Measurements from ENCODE around the gene ZBTB24.

DNA sequence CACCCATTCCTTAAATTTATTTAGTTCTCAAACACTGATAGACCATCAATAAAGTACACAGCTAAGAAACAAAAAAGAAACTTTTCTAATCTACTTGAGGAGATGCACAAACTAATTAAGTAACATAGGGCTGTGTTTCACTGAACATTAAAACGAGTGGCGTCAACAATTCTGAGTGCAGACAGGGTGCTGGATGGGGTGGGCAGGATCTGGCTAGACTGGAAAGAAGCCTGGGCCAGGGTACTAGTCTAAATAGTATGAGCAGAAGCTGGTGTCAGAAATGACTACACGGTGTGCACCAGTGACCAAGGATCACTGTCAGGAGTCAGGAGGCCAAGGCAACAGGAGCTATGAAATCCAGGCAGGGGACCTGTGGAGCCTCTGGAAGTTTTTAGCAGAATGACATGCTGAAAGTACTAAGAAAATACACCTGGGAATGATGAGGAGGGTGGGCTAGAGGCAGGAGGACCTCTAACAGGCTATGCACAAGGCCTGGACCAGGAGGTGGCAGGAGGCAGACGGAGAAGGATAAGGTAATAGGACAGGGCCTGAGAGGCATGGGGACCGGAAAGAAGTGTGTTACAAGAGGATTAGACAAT is 13.3 kb downstream of the ZBTB24 start:
- TF ChIP-seq, protein P1, sequence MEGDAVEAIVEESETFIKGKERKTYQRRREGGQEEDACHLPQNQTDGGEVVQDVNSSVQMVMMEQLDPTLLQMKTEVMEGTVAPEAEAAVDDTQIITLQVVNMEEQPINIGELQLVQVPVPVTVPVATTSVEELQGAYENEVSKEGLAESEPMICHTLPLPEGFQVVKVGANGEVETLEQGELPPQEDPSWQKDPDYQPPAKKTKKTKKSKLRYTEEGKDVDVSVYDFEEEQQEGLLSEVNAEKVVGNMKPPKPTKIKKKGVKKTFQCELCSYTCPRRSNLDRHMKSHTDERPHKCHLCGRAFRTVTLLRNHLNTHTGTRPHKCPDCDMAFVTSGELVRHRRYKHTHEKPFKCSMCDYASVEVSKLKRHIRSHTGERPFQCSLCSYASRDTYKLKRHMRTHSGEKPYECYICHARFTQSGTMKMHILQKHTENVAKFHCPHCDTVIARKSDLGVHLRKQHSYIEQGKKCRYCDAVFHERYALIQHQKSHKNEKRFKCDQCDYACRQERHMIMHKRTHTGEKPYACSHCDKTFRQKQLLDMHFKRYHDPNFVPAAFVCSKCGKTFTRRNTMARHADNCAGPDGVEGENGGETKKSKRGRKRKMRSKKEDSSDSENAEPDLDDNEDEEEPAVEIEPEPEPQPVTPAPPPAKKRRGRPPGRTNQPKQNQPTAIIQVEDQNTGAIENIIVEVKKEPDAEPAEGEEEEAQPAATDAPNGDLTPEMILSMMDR (IDR thresholded peaks at IDR 0.05 in 4 of 5, conservative IDR thresholded peaks at IDR 0.05 in 1 of 5): no peak
- TF ChIP-seq POLR2A (IDR thresholded peaks at IDR 0.05): no peak
